HG03558 (cell line): ENCODE data around the gene C16orf96.

Experiments used
- ATAC-seq: cut with Tn5 transposase; IDR thresholded peaks from one replicate; pipeline ENCODE4 v1.9.1; 2021; ENCODE audit warnings: moderate number of reproducible peaks; ENCODE audit not compliant: unreplicated experiment; ENCODE audit errors: extremely low read depth

Gene C16orf96

GRCh38 chr16:4594433-4595410, 38.6 kb downstream of the C16orf96 start:
- ATAC-seq = no peak

DNA sequence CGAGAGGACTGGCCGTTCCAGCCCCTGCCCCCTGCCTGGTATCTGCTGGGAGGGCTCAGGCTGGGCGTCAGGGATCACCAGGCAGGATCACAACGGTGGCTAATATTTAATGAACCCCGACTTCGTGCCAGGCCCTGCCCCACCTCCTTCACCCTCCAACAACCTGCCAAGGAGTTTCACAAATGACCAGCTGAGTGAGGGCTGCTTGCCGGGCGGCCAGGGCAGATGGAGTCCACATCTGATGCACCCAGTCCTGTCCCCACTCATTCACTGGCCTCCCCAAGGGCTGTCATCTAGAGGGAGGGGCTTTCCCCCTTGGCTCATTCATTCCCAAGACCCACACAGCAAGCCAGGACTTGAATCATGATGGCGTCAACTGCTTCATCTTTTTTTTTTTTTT, 41.0 kb downstream of the C16orf96 start:
- ATAC-seq = no peak

DNA sequence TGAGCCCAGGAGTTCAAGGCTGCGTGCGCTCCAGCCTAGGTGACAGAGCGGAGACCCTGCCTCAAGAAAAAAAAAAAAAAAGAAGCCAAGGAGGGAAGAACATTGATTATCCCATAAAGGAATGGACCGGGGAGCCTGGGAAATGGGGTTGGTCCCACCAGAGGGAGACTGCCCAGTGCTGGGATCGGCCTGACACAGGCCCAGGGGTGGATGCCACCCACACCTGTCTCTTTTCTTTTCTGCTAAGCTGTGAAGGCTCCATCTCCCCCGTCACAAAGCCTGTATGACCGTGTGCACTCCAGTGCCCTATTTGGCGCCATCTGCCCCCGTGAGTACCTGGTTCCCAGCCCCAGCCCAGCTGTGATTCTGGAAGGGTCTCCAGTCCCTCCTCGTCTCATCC, 42.9 kb downstream of the C16orf96 start:
- ATAC-seq = no peak

DNA sequence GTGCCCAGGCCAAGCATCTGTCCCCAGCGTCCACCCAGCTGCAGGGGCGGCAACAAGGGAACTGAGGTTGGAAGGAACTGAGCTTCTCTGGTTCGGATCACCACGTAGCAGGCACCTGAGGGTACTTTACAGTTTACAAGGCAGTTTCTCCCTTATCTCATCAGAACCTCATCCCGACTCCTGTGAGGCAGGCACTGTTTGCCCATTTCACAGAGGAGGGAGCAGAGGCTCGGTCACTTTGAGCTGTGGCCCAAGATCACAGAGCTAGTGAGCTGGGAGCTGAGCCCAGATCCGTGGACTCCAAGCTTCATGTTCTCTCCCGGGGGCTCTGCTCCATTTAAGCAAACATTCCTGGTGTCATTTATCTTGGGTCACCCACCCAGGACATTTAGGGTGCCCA, 43.4 kb downstream of the C16orf96 start:
- ATAC-seq = no peak

- no peak for ATAC-seq
These were observed 45.1 kb downstream of the C16orf96 start for GRCh38 chr16:4601036-4601863.

DNA sequence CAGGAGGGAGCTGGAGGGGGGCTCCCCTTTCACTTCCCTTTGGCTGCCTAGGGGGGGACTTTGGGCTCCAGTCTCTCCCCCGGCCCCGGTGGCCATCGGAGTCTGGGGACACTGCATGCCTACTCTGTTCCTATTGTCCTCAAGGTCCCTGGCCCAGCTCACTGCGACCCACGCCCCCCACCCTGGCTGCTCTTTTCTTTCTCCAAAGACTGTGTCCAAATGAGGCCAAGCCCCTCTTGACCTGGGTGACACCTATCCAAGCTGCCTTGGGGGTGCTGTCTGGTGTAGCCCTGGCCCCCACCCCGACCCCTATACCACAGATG, 45.7 kb downstream of the C16orf96 start:
- no peak for ATAC-seq

DNA sequence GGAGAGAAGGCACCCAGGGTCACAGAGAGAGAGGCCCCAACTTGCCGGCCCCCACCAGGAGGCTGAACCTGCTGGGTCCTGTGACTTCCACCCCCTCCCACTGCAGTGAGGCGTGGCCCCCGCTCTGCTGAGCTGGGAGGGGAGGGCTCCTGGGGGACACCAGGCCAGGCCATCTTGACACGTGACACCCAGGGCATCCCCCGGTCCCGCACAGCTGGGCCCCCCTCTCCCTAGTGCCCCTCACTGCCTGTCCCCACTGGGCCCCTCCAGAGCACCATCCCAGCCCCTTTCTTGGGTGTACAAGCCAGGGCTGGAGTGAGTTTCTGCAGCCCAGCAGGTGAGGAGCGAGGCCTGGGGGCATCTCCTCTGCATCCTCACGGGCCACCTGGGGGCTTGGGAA, 46.2 kb downstream of the C16orf96 start:
- ATAC-seq = no peak

GRCh38 chr16:4603624-4604170, 47.6 kb downstream of the C16orf96 start:
- no peak for ATAC-seq

DNA sequence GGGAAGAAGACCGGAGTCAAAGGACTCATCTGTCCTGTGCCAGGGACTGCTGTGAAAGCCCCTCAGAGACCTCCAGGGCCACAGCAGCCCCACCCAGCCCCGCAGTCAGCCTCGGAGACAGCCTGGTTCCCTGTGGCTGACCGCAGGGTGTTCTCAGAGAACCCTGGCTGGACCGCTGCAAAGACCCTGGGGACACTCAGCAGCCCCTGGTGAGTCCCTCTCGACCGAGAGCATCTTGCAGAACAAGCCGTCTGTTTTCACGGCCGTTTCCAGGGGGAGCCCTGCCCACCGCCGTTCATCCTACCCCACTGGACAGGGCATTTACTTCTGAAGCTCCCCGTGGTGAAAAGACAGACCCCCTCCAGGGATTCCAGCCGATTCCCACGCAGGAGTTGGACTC, 48.3 kb downstream of the C16orf96 start:
- no peak for ATAC-seq

GRCh38 chr16:4606354-4606753, 50.2 kb downstream of the C16orf96 start:
- ATAC-seq = no peak

DNA sequence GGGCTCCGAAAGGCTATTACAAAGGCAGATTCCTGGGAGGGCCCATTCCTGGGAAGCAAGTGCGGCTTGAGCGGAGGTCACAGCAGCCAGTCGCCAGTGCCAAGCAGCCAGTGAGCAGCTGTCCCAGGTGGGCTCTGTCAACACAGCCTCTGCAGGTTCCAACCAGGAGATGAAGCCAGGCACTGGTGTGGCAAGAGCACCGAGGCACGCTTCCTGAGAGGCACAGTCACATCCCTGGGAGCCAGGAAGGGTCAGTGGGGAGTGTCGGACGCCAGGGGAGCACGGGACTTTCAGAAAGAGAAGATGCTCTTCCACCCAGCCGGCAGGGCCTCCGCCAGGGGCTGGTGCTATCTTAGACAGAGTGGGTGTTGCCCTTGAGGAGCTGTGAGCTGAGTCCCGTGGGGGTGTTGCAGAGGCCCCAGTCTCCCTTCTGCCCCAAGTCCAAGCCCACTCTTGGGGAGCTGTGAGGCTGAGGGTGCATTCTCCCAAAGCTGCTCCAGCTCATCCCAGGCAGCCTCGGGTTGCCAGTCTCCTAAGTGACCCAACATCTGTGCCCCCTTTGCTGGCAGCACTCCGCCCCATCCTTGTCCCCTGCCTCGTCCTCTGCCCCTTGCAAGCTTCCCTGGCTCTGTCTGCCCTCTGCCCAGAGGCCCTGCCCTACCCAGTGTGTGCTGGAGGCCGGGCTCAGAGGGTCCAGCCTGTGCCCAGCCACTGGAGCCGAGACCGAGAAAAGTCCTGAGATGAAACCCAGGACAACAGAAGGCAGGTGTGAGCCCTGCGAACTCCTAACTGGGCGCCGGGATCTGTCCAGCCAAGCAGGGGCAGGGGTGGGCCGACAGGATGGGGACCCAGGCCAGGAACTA, 51.9 kb downstream of the C16orf96 start:
- no peak for ATAC-seq

- ATAC-seq = no peak
These were observed 52.5 kb downstream of the C16orf96 start for GRCh38 chr16:4608704-4608980.

DNA sequence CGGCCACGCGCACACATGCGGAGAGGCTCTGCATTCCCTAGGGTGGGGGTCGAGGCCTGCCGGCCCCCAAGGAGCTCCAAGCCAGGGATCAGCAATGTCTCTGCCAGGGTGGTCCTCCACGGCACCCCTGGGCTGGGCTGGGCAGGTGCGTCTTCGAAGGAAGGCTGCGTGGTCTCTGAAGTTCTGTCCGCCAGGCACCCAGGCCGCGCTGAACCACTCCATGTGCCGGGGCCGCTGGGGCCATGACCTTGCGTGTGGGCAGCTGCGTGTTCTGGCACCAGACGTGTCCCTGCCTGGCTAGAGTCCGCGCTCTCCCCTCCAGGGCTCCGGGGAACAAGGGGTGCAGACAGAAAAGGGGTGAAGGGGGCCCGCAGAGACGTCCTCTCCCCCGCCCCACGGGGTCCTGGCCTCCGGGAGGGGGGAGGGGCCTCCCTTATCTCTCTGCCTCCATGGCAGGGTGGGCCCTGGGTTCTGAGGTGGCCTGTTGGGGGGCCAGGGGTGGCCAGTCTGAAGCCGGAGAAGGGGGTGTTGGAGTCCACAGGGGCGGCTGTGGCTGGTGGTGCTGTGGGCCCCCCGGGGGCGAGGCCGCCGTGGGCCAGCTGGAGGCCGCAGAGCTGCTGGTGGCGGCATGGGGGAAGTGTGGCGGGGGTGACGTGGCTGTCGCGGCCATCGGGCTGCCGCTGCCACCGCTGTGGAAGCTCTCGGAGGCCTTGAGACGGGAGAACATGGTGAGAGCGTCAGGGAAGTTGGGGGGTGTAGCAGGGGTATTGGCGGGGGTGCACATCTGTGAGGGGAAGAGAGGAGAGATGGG, 53.3 kb downstream of the C16orf96 start:
- no peak for ATAC-seq

GRCh38 chr16:4610011-4611005, 54.2 kb downstream of the C16orf96 start:
- ATAC-seq = no peak

DNA sequence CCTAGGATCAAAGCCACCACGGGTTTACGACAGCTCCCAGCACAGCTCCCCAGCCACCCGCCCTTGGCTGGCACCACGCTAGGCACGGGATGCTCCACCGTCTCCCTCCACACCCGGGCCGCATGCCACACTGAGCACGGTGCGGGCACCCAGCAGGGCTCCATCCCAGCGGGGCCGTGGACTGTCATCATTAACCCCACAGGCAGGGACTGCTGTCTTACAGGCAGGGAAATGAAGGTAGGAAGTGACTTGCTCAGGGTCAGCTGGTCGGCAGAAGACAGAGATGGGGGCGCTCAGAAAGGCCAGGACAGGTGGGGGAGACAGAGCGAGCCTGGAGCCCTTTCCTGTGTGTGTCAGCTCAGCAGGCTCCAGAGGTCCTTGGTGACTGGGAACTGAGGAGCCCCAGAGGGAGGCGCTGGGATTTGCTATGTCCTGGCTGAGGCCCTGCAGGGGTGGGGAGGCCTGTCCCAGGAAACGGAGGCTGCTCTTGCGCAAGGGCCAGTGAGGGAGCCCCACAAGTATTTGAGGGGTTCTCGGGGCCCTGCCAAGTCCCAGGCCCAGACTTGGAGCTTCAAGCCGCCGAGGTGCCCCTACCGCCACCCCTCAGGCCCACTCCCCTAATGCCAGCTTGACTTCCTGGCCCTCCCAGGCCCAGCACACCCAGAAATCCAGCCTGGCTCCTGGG, 55.3 kb downstream of the C16orf96 start:
- ATAC-seq = no peak

GRCh38 chr16:4612474-4612931, 56.4 kb downstream of the C16orf96 start:
- ATAC-seq = no peak

GRCh38 chr16:4612977-4613635, 57.0 kb downstream of the C16orf96 start:
- ATAC-seq = no peak
